Epidermal melanocyte (primary cell): ENCODE measurements around the gene SCAANT1.

Source experiments
- DNase-seq: peaks from one replicate; pipeline ENCODE4 v3.0.0; 2011; ENCODE audit warnings: low spot score; ENCODE audit not compliant: insufficient read length

Gene SCAANT1

DNA sequence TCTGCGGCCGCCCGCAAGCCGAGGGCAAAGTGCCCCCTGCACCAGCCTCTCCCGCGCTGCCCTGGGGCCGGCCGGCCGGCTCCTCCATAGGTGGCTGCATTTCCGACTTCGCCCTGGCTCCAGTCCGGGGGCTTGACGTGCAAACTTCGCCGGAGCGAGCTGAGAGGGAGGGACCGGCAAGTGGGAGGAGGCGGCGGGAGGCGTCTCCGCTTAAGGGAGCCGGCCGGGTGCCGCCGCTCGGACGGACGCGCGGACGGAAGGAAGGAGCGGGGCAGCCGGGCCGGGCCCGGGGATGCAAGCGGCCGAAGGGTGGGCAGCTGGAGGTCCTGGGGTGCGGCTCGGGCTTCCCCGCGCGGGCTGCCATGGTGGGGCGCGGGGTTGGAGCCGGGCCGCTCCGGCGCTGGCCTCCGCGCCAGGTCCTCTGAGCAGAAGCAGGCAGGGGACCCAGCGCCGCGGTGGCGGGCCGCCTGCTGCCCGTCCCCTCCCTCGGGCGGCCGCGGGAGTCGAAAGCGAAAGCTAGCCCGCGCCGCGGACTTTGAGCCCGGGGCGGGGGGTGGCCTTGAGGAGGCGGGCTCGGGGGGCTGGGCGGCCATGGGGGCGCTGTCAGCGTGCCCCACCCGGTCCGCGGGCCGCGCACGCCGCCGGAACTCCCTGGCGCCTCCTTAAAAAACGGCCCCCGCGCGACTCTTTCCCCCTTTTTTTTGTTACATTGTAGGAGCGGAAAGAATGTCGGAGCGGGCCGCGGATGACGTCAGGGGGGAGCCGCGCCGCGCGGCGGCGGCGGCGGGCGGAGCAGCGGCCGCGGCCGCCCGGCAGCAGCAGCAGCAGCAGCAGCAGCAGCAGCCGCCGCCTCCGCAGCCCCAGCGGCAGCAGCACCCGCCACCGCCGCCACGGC lies at the start of gene SCAANT1:
TSS of gene SCAANT1 (minus strand) at position 511 of the 895 bp plus-strand sequence.
- DNase-seq, result peak; percentile 91

DNA sequence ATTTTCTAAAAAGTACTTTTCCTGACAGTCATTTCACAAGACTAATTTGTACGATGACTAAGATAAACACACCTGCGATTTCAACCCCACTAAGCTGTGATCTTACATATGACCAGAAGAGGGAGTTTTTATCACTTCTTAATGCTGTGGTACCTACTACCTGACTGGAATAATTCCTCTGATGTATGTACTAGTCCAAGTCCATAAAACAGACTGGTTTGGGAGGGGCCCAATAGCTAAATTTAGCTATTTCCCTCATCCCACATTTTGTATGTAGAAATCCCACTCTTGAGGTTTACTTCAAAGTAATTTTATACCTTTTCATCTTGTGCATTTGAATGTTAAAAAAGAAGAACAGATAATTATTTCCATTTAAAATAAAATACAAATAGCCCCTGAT lies 49.7 kb upstream of the SCAANT1 start:
- no peak for DNase-seq

DNA sequence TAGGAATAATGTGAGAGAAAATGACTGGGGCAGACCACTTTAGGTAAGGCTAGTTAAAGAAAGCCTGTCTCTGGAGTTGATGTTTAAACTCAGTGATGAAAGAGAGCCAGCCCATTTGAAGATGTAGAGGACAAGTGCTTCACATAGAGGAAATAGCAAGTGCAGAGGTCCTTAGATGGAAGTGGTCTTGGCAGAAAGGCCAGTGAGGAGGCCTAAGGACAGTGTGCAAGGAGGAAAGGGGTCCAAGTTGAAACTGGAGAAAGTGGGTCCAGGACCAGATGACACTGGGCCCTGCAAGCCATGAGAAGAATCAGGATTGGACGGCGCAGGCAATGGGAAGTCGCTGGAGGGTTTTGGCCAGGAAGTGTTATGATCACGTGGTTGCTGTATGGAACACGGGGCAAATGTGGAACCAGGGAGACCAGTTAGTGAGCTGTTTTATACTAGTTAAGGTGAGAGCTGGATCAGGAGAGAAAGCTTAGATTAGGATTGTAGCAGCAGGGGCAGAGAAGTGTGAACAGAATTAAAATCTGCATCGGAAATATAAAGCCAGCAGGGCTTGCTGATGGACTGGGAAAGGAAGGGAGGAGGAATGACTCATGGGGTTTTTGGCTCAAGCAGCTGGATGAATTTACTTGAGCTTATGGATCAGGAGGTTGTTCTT lies 48.0 kb upstream of the SCAANT1 start:
- DNase-seq, result no peak

DNA sequence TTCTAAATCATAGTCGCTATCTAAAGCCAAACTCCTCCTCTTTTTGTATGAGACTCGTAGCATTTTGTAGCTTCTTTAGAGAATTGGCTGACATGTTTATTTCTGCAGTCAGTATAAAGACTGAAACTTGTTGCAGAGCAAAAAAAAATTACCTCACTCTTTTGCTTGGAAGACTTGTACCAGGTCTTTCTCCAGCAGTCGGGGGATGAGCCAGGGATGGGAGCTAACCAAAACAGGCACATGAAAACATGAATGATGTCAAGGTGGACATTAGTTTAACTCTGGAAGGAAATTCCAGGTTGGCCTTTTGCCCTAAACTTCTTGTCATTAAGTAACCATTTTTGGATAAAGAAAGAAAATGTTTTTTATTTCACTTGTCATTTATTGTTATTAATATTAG lies 47.0 kb upstream of the SCAANT1 start:
- no peak for DNase-seq

DNA sequence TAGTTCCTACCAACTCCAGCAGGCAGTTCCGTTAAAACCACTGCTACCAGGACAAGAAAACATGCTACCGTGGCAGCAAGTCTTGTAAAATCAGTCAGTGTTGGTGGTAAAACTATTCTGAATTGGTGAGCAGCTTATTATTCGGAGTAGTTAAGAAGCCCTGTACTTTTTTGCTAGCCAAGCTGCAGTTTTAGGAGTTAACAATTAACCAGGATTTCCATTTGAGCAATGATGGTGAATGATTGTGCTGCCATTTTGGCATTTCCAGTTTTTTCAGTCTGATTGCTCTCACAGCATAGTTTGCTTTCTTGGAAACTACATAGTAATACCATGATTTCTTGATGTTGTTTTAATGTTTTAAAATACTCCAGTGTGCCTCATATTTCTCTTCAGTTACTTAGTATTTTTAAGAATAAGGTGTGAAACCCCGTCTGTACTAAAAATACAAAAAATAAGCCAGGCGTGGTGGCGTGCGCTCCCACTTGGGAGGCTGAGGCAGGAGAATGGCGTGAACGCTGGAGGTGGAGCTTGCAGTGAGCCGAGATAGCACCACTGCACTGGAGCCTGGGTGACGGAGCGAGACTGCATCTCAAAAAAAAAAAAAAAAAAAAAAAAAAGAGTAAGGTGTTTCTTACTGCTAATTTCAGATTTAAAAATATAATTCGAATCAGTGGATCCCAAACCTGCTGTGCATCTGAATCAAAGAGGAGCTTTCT lies 43.8 kb upstream of the SCAANT1 start:
- DNase-seq, result no peak

DNA sequence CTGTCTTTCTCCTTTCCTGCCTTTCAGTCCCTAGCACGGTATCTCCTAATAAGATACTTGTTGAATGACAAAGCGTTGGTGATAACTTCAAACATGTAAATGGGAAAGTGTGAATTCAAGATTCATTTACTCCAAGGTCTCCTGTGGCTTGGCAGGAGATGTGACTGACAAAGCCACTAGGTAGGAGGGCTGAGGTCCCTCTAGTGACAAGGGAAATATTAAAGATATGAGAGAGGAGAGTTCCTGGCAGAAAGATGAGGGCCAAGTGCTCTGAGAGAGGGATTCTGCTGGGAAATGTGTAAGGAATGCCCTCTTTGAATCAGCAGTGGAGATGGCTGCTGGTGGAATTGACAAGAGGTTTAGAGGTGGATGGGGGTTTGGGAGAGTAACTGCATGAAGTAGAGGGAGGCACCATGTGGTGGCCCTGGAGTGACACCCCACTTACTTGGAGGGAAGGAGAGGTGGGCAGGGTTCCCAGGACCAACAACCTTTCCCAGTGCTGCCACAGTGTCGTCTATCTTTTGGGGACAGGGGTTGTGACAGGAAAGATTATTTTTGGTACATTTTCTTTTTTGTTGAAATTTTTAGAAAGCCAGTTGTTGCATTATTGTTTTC lies 43.0 kb upstream of the SCAANT1 start:
- DNase-seq, result no peak

DNA sequence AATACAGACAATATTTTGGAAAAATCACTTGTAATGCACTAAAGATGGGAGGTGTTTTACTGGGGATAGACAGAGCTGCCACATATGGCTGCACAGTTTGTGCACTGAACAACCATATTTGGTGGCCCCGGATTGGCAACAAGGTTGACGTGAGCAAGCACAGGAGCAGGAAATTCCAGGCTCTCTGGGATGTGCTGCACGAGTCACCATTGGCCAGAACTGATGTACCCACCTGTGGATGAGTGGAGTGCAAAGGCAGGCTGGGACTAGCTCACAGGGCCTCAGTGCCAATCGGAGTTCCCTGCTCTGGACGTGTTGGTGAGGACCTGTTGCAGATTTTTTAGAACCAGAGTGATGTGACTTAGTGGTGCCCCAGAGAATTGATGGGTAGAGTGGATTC lies 42.0 kb upstream of the SCAANT1 start:
- no peak for DNase-seq

DNA sequence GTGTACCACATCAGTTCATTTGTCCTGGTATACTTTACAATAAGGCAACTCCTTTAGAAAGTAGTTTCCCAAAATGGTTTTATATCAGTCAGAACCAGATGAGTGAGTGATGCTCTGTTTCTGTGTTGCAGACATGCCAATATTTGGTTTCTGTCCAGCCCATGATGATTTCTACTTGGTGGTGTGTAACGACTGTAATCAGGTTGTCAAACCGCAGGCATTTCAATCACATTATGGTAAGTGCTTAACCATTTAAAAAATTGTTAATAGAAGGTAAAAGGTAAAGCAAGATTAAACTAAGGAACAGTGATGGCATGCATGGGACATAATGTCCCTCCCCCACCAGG lies 40.0 kb upstream of the SCAANT1 start:
- DNase-seq, result no peak

DNA sequence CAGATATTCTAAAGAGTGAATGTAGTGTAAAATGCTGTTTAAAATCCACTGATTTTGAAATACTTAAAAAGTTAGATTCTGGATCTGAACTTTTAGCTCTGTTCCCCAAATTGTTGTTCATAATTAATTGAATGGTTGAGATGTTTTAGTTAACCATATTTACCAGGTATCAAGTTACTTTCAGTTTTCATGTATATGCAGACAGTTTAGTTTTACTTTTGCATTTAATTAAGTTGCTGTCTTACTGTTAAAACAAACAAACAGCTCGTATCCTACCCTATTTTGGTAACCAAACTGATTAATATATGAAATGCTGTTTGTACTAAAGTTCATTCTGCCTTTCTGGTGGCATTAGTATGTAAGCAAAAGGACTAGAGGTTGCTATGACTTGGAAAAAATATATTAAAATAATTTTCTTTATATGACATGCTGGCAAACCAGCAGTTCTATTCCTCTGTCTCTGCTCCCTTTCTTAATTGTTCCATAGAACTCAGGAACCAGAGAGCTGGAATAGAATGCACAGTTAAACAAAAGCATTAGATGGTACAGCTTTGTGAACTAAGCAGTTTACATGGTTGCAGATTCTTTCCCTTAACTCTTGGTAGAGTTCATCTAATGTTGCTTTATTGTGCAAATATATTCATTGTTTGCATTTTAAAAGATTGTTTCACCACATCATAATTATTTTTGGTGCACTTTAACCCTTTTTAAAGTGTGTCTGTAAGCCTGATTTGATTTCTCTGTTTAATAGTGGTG lies 39.5 kb upstream of the SCAANT1 start:
- DNase-seq, result no peak

DNA sequence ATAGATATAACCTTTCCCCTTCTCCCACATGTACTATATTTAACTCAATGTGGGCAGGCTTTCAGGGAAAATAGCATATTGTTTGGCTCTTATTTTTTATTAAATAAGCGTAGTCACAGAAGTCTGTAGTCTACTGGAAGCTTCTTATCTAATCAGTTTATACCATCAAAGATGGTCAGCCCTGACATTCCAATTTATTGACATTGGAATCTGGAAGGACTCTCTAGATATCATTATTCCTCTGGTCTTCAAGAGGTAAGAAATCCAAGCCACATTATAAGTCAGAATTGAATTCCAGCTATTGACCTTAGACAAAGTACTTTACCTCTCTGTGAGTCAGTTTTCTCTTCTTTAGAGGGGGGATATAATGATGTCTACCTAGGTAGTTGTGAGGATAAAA lies 38.5 kb upstream of the SCAANT1 start:
- DNase-seq, result no peak

DNA sequence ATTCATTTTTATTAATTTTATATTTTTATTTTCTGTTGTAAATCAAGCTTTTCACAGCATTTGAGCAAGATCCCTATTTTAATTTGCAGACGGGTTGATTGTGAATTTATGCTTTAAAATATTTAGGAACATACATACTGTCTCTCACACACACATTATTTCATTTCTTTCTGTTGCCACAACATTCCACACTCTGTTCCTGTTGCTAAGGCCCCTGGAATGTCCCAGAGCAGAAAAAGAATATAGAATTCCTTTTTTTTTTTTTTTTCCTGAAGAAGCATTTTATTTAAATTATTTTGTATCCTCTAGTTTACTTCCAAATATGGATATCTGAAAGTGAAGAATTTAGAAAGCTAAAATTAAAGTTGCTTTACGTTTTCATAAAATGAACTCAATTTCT lies 36.8 kb upstream of the SCAANT1 start:
- no peak for DNase-seq

DNA sequence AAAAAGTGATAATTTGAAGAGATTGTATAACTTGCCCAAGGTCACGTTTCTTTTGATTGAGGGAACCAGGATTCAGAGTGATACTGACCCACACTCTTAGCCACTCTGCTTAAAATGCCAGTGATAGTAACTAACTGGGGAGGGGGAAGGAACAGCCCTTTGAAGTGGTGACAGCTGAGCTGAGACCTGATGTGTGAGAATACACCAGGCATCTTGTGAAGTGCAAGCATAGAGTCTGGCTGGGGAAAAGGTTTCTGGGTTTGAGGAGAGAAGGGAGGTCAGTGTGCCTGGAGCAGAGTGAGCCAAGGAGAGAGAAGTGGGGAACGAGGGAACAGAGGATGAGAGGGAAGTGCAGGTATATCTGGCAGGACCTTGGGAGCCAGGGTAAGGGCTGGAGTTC lies 35.4 kb upstream of the SCAANT1 start:
- no peak for DNase-seq

DNA sequence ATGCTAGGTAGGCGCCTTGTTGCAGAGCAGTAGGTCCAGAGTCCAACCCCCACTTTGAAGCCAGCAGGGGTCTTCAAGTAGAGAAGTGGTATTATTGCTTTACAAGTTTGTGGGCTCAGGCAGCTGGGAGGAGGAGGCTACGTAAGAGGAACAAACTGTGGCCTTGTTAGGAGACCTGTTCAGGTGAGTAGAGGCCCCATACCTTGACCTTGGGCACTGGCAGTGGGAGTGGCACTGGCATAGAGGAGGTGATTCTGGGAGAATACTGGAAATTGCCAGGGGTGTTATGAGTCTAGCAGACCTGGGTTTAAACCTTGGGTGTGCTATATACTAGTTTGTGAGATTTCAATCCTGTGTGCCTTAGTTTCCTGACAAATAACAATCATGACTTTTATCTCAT lies 34.6 kb upstream of the SCAANT1 start:
- DNase-seq, result no peak

DNA sequence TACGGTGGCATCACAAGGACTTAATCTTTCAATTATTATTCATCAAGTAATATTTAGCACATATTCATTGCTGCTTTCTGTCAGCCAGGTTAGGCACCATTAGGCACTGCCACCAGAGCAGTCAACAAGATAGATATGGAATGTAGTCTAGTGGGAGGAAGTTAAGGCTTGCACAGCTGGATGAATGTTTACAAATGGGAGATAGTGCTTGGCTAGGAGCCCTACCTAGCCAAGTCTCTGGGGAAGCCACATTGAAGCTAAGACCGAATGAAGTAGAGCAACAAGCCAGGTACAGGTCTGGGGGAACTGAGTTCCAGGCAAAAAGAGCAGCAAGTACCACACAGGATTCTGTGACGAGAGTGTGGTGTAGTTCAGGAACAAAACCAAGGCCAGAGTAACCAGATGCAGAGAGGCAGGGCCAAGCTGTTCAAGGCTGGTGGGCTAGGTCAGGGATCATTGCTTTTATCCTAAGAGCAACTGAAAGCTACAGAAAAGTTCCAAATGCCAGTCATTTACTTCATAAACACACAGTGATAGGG lies 33.4 kb upstream of the SCAANT1 start:
- no peak for DNase-seq

DNA sequence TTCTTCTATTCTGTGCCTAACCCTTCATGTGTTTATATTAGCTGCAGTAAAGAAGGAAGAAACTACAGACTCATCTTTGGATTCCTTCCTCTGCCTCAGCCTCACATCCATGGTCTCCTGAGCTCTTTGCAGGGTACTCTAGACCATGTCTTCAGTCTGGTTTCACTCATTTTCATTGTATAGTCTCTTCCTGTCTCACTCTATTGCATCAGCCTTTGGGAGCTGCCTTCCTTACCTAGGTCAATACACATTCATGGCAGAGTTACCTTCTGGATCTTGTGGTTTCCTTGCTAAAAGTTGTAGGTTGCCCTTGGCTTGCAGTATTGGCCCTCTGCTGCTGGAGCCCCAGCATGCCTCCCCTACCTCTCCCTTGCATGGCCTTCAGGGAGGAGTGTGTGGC lies 31.5 kb upstream of the SCAANT1 start:
- no peak for DNase-seq

DNA sequence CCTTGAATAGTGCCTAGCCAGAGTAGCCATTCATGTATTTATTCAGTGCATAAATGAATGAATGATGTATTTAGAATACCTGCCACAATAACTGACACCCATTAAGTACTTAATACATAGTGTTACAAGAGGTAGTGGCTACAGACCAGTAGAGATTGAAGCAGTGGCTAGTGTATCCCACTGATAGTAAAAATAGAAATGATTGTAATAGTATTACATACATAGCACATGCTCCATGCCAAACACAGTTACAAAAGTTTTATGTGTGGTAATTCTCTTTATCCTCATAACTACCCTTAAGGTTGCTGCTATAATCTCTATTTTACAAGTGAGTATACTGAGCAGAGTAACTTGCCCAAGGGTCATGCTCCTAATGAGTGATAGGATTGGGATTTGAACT lies 30.3 kb upstream of the SCAANT1 start:
- no peak for DNase-seq

DNA sequence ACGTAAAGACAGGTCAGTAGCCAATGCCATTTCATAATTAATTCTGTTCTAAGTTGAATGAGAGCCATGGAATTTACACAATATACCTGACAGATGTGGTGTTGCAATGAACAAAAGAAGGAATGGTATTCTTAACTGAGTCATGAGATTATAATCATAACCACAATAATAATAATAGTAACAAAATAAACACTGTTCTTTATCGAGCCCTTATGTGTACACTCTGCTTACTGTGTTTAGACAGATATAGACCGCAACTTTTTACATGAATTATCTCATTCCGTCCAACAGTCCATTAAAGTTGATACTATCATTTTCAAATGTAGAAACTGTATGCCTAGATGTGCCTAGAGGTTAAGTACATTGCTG lies 28.2 kb upstream of the SCAANT1 start:
- no peak for DNase-seq

DNA sequence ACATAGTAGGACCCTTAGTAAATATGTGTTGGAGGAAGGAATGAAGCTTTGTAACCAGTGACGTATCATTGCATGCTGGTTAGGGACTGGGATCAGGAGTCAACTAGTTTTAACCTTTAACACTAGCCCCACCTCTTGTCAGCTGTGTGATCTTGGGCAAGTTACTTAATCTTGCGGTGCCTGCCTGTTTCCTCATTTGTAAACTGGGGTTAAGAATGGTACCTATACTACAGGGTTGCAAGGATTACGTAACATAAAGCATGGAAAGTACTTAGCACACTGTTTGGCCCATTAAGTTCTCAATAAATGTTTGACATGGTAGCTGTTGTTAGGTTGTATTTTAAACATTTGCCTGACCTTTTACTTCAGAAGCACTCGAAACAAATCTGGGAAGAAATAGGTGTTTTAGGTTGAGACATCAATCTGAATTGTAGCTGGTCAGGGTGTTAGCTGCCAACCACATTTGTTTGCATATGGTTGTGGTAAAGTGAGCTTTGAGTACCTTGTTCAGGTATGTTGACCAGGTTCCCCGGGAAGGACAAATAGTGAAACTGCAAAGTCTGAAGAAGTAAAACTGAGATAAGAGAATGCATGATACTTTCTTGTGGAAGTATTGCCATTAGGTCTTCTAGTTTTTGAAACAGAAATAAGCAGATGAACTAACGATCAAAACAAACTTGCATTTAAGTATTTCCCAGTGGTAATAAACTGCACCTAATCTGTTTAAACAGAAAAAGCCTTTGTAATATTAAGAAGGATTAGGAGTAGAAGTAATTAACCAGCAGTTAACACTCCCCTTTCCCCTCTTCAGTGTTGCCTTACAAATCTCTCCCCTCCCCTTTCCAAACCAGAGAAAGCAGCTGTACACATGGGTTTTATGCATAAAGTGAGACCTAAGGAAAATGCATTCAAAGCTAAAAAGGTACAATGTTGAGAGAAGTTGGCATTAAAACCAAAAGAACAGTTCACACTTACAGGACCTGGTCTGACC lies 25.8 kb upstream of the SCAANT1 start:
- DNase-seq, result no peak

DNA sequence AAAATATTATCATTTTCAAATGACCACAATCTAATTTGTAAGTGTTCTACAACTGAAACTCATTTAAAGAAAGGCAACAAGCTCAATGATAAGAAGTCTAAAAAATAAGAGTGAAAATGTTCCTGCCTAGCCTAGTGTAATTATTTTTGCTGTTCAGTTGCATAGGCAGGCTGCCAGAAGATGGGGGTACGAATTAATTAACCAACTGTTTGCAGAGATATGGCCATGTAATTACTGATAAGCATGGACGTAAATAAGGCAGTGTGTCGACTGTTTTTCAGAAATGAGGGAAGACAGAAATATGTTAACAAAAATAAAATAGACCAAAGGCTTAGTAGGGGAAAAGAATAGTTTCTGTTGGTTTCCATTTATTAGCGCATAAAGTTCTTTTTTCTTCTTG lies 24.7 kb upstream of the SCAANT1 start:
- DNase-seq, result no peak
